GM19372 (cell line): ENCODE measurements around the gene VIPR2.
"Not testable (repeated sequence)": the region's sequence is repeated elsewhere in the genome, so short reads cannot be mapped to it uniquely, and the experiment has no call there.

Experiments used
- ATAC-seq: cut with Tn5 transposase; IDR thresholded peaks from one replicate; pipeline ENCODE4 v1.9.1; 2021; ENCODE audit warnings: mild to moderate bottlenecking, low read depth, moderate library complexity; ENCODE audit not compliant: unreplicated experiment

Gene VIPR2

DNA sequence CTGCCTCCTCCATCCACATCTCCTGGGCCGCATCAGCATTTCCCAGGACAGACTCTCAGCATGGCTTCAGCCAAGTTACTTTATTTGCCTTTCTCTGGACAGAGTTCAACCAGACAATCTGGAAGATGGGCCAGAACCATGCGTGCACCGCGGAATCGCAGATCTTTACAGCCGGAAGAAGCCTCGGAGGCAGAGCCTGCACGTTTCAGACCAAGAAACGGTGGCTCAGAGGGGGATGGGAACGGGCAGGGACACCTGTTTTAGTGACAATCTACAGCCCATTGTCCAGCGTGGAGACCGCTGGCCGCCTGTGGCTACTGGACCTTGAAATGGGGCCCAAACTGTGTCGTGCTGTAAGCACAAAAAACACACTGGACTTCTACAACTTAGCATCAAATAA lies 3.5 kb downstream of the VIPR2 start:
- no peak for ATAC-seq

- ATAC-seq, result no peak
Measured at GRCh38 chr7:159140170-159140910, 4.3 kb downstream of the VIPR2 start.

- ATAC-seq, result no peak
Measured at GRCh38 chr7:159139639-159140038, 5.0 kb downstream of the VIPR2 start.

DNA sequence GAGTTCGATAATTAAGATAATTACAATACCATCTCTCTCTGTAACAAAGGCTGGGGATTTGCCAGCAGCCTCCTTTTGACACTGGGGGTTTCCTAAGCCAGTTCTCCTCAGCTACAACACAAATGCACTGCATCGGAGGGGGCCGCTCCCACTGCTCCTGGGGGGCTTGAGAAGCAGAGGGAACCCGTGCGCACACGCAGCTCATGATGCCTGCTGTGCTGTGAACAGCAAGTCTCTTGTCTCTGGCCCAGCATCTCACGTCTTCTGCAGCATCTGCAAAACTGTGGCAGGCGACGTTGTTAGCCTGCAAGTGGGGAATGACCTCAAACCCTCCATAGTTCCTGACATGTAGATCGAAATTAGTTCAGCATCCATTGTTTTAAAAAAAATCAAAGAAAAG lies 5.5 kb downstream of the VIPR2 start:
- ATAC-seq, result no peak

DNA sequence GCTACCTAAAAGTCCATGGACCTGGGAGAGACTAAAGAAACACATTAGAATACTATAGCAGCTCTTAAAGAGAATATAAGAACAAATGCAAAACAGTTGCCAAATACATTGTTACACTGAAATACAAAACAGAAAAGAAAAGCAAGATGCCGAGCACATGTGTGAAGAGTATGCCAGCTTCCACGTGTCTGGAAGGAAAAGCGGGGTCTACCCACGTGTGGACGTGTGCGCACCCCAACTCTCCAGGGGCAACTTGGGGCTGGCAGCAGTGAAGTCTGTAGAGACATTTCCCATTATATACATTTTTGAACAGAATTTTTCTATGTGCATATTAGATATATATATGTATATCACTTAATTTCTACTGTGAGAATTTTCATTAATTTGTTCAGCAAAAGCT lies 6.2 kb downstream of the VIPR2 start:
- ATAC-seq, result no peak

DNA sequence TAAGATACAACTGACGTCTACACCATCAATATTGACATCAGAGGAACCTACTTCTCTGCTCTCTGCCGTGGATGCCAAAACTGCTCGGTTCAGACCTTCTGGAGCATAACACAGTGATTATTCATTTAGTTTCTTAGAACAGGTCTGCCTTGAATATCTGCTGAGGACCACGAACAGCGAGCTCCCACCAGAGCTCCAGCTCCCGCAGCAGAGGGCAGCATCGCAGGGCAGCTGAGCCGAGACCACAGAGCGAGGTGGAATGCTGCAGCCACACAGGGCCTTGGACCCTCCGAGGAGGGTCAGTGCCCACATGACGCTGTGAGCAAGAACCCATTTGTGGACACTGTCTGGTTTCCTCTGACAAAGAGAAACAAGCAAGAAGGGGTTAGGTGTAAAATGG lies 6.8 kb downstream of the VIPR2 start:
- ATAC-seq, result no peak

- no peak for ATAC-seq
Measured at GRCh38 chr7:159136846-159137245, 7.8 kb downstream of the VIPR2 start.

DNA sequence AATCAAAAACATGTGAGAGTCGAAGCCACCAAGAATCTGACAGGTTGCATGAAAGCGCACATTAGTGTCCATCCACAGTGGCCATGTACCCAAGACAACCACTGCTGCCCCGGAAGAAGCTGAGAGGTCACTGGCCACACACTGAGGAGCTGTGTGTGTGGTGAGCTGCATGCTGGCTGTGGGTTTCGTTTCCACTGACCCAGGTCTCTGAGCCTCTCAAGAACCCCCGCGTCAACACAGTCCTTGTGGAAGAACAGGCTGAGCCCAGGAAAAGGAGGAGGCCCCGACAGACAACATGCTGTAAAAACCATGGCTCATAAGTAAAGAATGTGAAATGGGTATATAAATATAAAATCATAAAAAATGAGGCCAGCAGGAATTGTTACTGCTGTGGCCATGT lies 8.2 kb downstream of the VIPR2 start:
- no peak for ATAC-seq

DNA sequence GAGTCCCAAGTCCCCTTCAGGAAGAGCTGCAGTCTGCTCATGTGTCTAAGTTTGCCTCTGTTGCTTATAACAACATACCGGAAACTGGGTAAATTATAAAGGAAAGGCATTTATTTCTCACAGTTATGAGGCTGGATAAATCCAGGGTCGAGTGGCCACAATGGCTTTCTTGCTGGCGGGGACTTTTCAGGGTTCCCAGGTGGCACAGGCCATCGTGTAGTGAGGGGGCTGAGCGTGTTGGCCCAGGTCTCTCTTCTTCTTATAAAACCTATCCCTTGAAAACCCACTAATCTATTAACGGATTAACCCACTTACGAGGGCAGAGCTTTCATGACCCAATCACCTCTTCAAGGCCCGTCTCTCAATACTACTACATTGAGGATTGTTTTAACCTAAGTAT lies 8.7 kb downstream of the VIPR2 start:
- ATAC-seq, result no peak

GRCh38 chr7:159132670-159133443 lies 11.8 kb downstream of the VIPR2 start:
- not testable (repeated sequence) for ATAC-seq

DNA sequence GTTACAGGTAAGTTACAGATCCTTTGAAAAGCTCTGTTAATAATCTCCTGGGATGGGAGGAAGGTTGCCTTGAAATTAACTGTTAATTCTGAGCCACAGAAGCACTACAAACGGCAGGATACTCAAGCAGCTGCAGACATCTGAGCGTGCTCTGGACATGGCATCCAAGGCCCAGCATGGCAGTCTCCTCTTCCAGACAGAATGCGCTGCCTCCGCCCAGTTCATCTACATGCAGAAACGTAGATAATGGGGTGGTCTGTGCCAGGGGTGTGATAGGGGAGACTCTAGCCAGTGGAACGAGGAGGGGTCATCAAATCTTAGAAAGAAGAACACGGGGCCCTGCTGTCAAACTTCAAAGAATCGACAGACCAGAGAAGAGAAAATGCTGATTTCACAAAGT lies 13.8 kb downstream of the VIPR2 start:
- no peak for ATAC-seq

GRCh38 chr7:159130199-159130775 lies 14.4 kb downstream of the VIPR2 start:
- ATAC-seq, result no peak

GRCh38 chr7:159128767-159129166 lies 15.9 kb downstream of the VIPR2 start:
- no peak for ATAC-seq

GRCh38 chr7:159127691-159128642 lies 16.7 kb downstream of the VIPR2 start:
- no peak for ATAC-seq

- ATAC-seq, result no peak
Measured at GRCh38 chr7:159126311-159127260, 18.1 kb downstream of the VIPR2 start.

- no peak for ATAC-seq
Measured at GRCh38 chr7:159125955-159126270, 18.8 kb downstream of the VIPR2 start.

- no peak for ATAC-seq
Measured at GRCh38 chr7:159125104-159125954, 19.3 kb downstream of the VIPR2 start.

DNA sequence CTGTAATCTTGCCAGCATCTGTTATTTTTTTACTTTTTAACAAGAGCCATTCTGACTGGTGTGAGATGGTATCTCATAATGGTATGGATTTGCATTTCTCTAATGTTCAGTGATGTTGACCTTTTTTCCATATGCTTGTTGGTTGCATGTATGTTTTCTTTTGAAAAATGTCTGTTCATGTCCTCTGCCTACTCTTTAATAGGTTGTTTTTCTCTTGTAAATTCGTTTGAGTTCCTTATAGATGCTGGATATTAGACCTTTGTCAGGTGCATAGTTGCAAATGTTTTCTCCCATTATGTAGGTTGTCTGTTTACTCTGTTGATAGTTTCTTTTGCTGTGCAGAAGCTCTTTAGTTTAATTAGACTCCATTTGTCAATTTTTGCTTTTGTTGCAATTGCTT lies 20.9 kb downstream of the VIPR2 start:
- not testable (repeated sequence) for ATAC-seq

DNA sequence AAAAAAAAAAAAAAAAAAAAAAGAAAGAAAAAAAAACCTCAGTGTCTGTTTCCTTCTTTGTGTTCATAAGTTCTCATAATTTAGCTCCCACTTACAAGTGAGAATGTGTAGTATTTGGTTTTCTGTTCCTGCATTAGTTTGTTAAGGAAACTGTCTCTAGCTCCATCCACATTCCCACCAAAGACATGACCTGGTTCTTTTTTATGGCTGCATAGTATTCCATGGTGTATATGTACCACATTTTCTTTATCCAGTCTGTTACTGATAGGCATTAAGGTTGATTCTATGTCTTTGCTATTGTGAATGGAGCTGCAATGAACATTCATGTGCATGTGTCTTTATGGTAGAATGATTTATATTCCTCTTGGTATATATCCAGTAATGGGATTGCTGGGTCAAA lies 21.4 kb downstream of the VIPR2 start:
- ATAC-seq, result not testable (repeated sequence)
